Endodermal cell (in vitro differentiated cells): ENCODE measurements around the gene KCNK7. TPM values are rescaled to one million over a fixed set of nuclear protein-coding genes. Genes with fewer than 3 reads are reported as not detected.

Experiments
- DNase-seq: peaks from one replicate; pipeline ENCODE4 v3.0.0-alpha.2; 2017
- H3K27ac ChIP-seq: 2 replicates; pipeline ENCODE4 v1.5.1; 2013; ENCODE audit warnings: mild to moderate bottlenecking, low read depth, low read length, moderate library complexity
- H3K27me3 ChIP-seq: 2 replicates; pipeline ENCODE4 v1.6.1; 2013; ENCODE audit warnings: mild to moderate bottlenecking, low read length, moderate library complexity; ENCODE audit not compliant: insufficient read depth, control insufficient read depth, poor library complexity, severe bottlenecking
- H3K36me3 ChIP-seq: 2 replicates; pipeline ENCODE4 v1.7.0; 2013; ENCODE audit warnings: mild to moderate bottlenecking, low read length, moderate library complexity; ENCODE audit not compliant: control insufficient read depth, insufficient read depth
- H3K4me1 ChIP-seq: one replicate; pipeline ENCODE4 v1.7.0; 2013; ENCODE audit warnings: low read length; ENCODE audit not compliant: control insufficient read depth, insufficient read depth
- H3K4me3 ChIP-seq: 2 replicates; pipeline ENCODE4 v1.5.1; 2013; ENCODE audit warnings: mild to moderate bottlenecking, low read length, moderate library complexity
- H3K9ac ChIP-seq: 2 replicates; pipeline ENCODE4 v1.6.1; 2013; ENCODE audit warnings: mild to moderate bottlenecking, low read length, moderate library complexity; ENCODE audit not compliant: poor library complexity, severe bottlenecking; ENCODE audit errors: extremely low read depth
- H3K9me3 ChIP-seq: 2 replicates; pipeline ENCODE4 v1.6.1; 2013; ENCODE audit warnings: mild to moderate bottlenecking, low read length, moderate library complexity; ENCODE audit not compliant: control insufficient read depth
- H3K27ac Mint-ChIP-seq: 2 replicates; pipeline ENCODE4 v1.8.0; 2020; ENCODE audit warnings: mixed read lengths
- H3K27me3 Mint-ChIP-seq: 2 replicates; pipeline ENCODE4 v1.8.0; 2021; ENCODE audit warnings: mild to moderate bottlenecking, mixed read lengths; ENCODE audit not compliant: insufficient read depth
- H3K36me3 Mint-ChIP-seq: 2 replicates; pipeline ENCODE4 v1.8.0; 2020; ENCODE audit warnings: low read depth, mixed read lengths
- H3K4me1 Mint-ChIP-seq: 2 replicates; pipeline ENCODE4 v1.8.0; 2020; ENCODE audit warnings: mixed read lengths
- H3K4me3 Mint-ChIP-seq: 2 replicates; pipeline ENCODE4 v1.8.0; 2020; ENCODE audit warnings: mild to moderate bottlenecking, moderate library complexity, mixed read lengths
- H3K9me3 Mint-ChIP-seq: 2 replicates; pipeline ENCODE4 v1.8.0; 2020; ENCODE audit warnings: mild to moderate bottlenecking, mixed read lengths
- WGBS, 2 experiments: methylation state at CpG; one replicate each; pipeline versions ENCODE4 v1.1.5 to v1.1.7; 2013; ENCODE audit warnings: missing lambda C conversion rate in 2 of 2, mixed read lengths in 1 of 2; ENCODE audit not compliant: insufficient coverage in 1 of 2, insufficient read length in 1 of 2; 5-methylcytosine and 5-hydroxymethylcytosine counted together
- total RNA-seq, 2 donors: library from RNA; stranded (reverse); fragmentation: NEBNext Ultra II Directional in 1 of 2; extraction: Animal tissue kit (Norgen Biotek cat#: 25700) in 1 of 2; gene quantifications; 2 replicates in 1 of 2; 3 replicates in 1 of 2; pipeline ENCODE4 v1.2.1, GENCODE V29; 2021
- TF ChIP-seq, protein P1 (sequence below): fragments of 200-600 bp; sonication (generic); conservative IDR thresholded peaks from 2 replicates; pipeline ENCODE4 v1.5.0; 2021; ENCODE audit warnings: antibody characterized with exemption, mild to moderate bottlenecking

Gene KCNK7
- total RNA-seq, 2 donors from 2014 or later = 1.2 TPM; not detected in 1

- 93 to 97% methylated on average over 10 to 11 of the region's 11 CpGs for WGBS, 2 experiments
- Mint-ChIP-seq H3K4me3 (no peak overlapping the region), H3K9me3 (no peaks in the 10 kb centered on the region), H3K36me3 (peaks cover 50% of the 10 kb centered on the region), H3K27ac (no peak overlapping the region), H3K27me3 (no peaks in the 10 kb centered on the region), H3K4me1 (no peaks in the 10 kb centered on the region)
- DNase-seq = no peak
- Histone ChIP-seq H3K36me3 (peaks cover 68% of the 10 kb centered on the region), H3K9ac (no peak overlapping the region), H3K4me1 (no peaks in the 10 kb centered on the region), H3K27me3 (no peaks in the 10 kb centered on the region), H3K27ac (no peak overlapping the region), H3K9me3 (no peaks in the 10 kb centered on the region), H3K4me3 (no peak overlapping the region)
- TF ChIP-seq, protein P1, sequence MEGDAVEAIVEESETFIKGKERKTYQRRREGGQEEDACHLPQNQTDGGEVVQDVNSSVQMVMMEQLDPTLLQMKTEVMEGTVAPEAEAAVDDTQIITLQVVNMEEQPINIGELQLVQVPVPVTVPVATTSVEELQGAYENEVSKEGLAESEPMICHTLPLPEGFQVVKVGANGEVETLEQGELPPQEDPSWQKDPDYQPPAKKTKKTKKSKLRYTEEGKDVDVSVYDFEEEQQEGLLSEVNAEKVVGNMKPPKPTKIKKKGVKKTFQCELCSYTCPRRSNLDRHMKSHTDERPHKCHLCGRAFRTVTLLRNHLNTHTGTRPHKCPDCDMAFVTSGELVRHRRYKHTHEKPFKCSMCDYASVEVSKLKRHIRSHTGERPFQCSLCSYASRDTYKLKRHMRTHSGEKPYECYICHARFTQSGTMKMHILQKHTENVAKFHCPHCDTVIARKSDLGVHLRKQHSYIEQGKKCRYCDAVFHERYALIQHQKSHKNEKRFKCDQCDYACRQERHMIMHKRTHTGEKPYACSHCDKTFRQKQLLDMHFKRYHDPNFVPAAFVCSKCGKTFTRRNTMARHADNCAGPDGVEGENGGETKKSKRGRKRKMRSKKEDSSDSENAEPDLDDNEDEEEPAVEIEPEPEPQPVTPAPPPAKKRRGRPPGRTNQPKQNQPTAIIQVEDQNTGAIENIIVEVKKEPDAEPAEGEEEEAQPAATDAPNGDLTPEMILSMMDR = no peak
These were observed 34.6 kb upstream of the KCNK7 start for GRCh38 chr11:65630215-65630614.

DNA sequence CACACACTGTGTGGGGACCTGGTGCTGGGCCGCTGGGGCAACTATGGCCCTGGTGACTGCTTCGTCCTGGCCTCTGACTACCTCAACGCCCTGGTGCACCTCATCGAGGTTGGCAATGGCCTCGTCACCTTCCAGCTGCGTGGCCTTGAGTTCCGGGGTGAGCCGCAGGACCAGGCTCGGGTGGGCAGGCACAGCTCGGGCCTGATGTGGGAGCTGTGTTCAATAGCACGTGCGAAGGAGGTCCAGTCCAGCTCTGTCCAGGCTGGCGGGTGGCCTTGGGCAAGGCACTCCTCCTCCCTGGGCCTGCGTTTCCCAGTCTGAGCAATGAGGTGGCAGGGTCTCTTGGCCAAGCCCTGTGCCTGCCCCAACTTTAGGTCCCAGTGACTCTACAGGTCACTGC, 34.0 kb upstream of the KCNK7 start:
- Histone ChIP-seq H3K36me3 (peaks cover 61% of the 10 kb centered on the region), H3K27me3 (no peaks in the 10 kb centered on the region), H3K9ac (no peak overlapping the region), H3K9me3 (no peaks in the 10 kb centered on the region), H3K4me1 (no peaks in the 10 kb centered on the region), H3K27ac (no peak overlapping the region), H3K4me3 (no peak overlapping the region)
- peaks cover 46% of the 10 kb centered on the region for H3K36me3 Mint-ChIP-seq
- no peak overlapping the region for H3K4me3 Mint-ChIP-seq
- TF ChIP-seq, protein P1 = no peak
- no peaks in the 10 kb centered on the region for H3K9me3 Mint-ChIP-seq
- H3K4me1 Mint-ChIP-seq = no peaks in the 10 kb centered on the region
- H3K27ac Mint-ChIP-seq = no peak overlapping the region
- H3K27me3 Mint-ChIP-seq = no peaks in the 10 kb centered on the region
- DNase-seq = no peak
- 95 to 96% methylated on average over 13 to 14 of the region's 14 CpGs for WGBS, 2 experiments

DNA sequence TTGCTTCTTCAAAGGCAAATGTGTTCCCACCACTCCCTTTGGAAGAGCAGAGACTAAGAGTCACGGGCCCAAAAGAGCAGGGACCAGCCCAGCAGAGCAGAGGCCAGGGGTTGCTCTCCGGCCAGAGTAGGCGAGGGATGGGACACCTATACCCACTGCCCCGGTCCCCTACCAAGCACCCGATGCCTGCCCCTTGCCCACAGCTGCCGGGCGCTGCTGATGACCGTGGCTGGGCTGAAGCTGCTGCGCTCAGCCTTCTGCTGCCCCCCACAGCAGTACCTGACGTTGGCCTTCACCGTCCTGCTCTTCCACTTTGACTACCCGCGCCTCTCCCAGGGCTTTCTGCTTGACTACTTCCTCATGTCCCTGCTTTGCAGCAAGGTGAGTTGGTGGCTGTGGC, 31.6 kb upstream of the KCNK7 start:
- Histone ChIP-seq H3K9me3 (no peaks in the 10 kb centered on the region), H3K27me3 (no peaks in the 10 kb centered on the region), H3K9ac (no peak overlapping the region), H3K4me1 (no peaks in the 10 kb centered on the region), H3K36me3 (peaks cover 71% of the 10 kb centered on the region), H3K4me3 (no peak overlapping the region), H3K27ac (no peak overlapping the region)
- no peak overlapping the region for H3K27ac Mint-ChIP-seq
- H3K4me1 Mint-ChIP-seq = no peaks in the 10 kb centered on the region
- 95% methylated on average over 11 to 13 of the region's 13 CpGs for WGBS, 2 experiments
- H3K9me3 Mint-ChIP-seq = no peaks in the 10 kb centered on the region
- TF ChIP-seq, protein P1 = no peak
- DNase-seq = no peak
- H3K27me3 Mint-ChIP-seq = no peaks in the 10 kb centered on the region
- H3K4me3 Mint-ChIP-seq = no peak overlapping the region
- H3K36me3 Mint-ChIP-seq = peaks cover 60% of the 10 kb centered on the region
